ENCODE measurements around the gene LTB. TPM values are rescaled to one million over a fixed set of nuclear protein-coding genes. Genes with fewer than 3 reads are reported as not detected.

Gene LTB
- total RNA-seq, 4 donors from 2014 or later = not detected

DNA sequence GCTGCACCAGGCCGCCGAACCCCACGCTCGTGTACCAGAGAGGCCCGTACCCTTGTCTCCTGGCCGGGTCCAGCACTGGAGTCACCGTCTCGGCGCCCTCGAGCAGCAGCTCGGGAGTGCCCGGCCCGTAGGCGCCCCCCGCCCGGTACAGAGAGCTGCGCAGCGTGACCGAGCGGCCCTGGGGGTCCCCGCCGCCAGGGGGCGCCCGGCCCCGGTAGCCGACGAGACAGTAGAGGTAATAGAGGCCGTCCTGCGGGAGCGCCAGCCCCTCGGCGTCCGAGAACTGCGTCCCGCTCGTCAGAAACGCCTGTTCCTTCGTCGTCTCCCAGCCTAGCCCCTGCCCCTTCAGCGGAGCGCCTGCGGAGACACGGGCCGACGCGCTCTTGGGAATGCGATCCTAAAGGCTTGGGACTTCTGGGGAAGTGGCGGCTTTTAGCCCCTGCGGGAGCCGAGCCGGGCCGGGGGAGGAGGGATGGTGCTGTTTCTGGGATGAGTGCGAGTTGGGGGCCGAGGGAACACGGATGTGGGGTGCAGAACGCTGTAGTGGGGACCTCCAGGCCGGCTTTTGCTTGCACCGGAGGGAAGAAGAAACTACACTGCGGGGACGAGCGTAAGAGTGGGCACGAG, 1.3 kb downstream of the LTB start:
- Histone ChIP-seq H3K4me1 (peaks cover 10% of the 10 kb centered on the region), H3K4me3 (peak overlapping the region; percentile 62), H3K27ac (peak overlapping the region; percentile 39), H3K9me3 (no peaks in the 10 kb centered on the region), H3K27me3 (no peaks in the 10 kb centered on the region), H3K36me3 (no peaks in the 10 kb centered on the region)
- TF ChIP-seq EP300 (IDR thresholded peaks at IDR 0.05) (no peak), POLR2AphosphoS5 (IDR thresholded peaks at IDR 0.05) (no peak), POLR2A (IDR thresholded peaks at IDR 0.05) (no peak)
- TF ChIP-seq, protein P1, sequence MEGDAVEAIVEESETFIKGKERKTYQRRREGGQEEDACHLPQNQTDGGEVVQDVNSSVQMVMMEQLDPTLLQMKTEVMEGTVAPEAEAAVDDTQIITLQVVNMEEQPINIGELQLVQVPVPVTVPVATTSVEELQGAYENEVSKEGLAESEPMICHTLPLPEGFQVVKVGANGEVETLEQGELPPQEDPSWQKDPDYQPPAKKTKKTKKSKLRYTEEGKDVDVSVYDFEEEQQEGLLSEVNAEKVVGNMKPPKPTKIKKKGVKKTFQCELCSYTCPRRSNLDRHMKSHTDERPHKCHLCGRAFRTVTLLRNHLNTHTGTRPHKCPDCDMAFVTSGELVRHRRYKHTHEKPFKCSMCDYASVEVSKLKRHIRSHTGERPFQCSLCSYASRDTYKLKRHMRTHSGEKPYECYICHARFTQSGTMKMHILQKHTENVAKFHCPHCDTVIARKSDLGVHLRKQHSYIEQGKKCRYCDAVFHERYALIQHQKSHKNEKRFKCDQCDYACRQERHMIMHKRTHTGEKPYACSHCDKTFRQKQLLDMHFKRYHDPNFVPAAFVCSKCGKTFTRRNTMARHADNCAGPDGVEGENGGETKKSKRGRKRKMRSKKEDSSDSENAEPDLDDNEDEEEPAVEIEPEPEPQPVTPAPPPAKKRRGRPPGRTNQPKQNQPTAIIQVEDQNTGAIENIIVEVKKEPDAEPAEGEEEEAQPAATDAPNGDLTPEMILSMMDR (IDR thresholded peaks at IDR 0.05) = peak; percentile 81 to 96
- DNase-seq (ENCODE audit: low spot score in 2 of 2) = peak; percentile 89 to 91
- 1% methylated on average over 45 of the region's 62 CpGs for WGBS

- H3K36me3 ChIP-seq = no peaks in the 10 kb centered on the region
- no peaks in the 10 kb centered on the region for H3K9me3 ChIP-seq
- 34% methylated on average over 11 of the region's 11 CpGs for WGBS
- H3K27ac ChIP-seq = no peak overlapping the region
- H3K27me3 ChIP-seq = no peaks in the 10 kb centered on the region
- TF ChIP-seq POLR2A (IDR thresholded peaks at IDR 0.05) (no peak), POLR2AphosphoS5 (IDR thresholded peaks at IDR 0.05) (no peak), EP300 (IDR thresholded peaks at IDR 0.05) (no peak)
- TF ChIP-seq, protein P1 (IDR thresholded peaks at IDR 0.05) = no peak
- peak overlapping the region; percentile 62 for H3K4me3 ChIP-seq
- H3K4me1 ChIP-seq = peaks cover 12% of the 10 kb centered on the region
- no peak for DNase-seq (ENCODE audit: low spot score in 2 of 2)
These were observed 1.8 kb downstream of the LTB start for GRCh38 chr6:31580438-31580740.

DNA sequence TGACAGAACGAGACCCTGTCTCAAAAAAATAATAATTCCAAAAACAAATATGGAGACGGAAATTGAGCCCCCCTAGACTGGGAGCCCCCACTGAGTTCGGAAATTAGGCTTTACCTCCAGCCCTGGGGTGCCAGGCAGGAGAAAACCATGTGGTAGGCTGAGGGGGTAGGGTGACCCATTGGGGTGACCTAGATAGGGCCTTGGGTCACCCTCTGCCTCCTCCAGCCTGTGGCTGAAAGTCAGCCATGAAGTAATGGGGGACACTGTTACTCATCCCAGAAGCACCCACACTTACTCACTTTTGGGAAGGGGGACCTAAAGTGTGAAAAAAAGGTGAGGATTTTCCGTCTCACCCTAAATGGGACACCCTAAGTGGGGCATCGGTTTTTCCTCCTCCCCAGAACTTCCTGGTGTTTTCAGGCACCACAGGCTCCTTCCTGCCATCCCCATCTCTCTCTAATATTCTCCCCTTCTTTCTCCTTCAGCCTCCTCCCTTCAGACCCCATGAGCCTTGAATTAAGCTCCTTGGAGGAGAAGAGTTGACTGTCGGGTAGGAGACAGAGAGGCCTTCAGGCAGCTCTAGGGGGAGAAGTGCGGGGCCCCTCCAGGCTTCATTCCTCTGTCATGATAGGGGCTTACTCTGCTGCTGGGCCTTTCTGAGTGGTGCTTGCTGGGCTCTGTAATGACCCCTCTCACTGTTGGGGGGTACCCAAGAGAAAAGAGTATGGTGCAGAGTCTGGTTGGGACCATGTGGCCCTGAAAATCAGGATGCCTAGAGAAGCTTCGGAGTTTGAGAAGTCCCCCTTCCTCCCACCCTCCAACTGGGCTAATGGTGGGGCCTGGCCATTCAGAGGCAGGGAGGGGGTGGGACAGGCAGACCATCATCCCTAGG, 2.4 kb downstream of the LTB start:
- Histone ChIP-seq H3K27me3 (no peaks in the 10 kb centered on the region), H3K9me3 (no peaks in the 10 kb centered on the region), H3K27ac (no peak overlapping the region), H3K4me3 (no peak overlapping the region), H3K4me1 (peaks cover 17% of the 10 kb centered on the region), H3K36me3 (no peaks in the 10 kb centered on the region)
- TF ChIP-seq POLR2A (IDR thresholded peaks at IDR 0.05) (no peak), EP300 (IDR thresholded peaks at IDR 0.05) (no peak), POLR2AphosphoS5 (IDR thresholded peaks at IDR 0.05) (no peak)
- TF ChIP-seq, protein P1 (IDR thresholded peaks at IDR 0.05) = no peak
- no peak for DNase-seq (ENCODE audit: low spot score in 2 of 2)
- WGBS = 90% methylated on average over 8 of the region's 8 CpGs

DNA sequence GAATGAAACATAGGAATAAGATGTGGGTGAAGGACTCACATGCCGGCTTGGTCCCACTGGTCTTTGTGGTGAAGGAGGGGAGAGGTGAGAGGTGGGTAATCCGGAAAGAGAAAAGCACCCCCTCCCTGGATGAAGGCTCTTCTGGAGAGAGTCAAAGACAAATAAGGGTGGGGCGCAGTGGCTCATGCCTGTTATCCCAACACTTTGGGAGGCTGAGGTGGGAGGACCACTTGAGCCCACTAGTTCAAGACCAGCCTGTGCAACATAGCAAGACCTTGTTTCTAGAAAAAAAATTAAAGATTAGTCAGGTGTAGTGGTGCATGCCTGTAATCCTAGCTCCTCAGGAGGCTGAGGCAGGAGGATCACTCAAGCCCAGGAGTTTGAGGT, 3.1 kb downstream of the LTB start:
- WGBS = 93% methylated on average over 3 of the region's 3 CpGs
- no peak overlapping the region for H3K27ac ChIP-seq
- no peak for TF ChIP-seq POLR2A (IDR thresholded peaks at IDR 0.05)
- TF ChIP-seq POLR2AphosphoS5 (IDR thresholded peaks at IDR 0.05) = no peak
- no peak for TF ChIP-seq EP300 (IDR thresholded peaks at IDR 0.05)
- TF ChIP-seq, protein P1 (IDR thresholded peaks at IDR 0.05) = no peak
- H3K27me3 ChIP-seq = no peaks in the 10 kb centered on the region
- H3K9me3 ChIP-seq = no peaks in the 10 kb centered on the region
- DNase-seq (ENCODE audit: low spot score in 2 of 2) = no peak
- no peaks in the 10 kb centered on the region for H3K36me3 ChIP-seq
- H3K4me3 ChIP-seq = no peak overlapping the region
- peaks cover 17% of the 10 kb centered on the region for H3K4me1 ChIP-seq
